ENCODE data around the gene SCP2.

SCP2 gene

DNA sequence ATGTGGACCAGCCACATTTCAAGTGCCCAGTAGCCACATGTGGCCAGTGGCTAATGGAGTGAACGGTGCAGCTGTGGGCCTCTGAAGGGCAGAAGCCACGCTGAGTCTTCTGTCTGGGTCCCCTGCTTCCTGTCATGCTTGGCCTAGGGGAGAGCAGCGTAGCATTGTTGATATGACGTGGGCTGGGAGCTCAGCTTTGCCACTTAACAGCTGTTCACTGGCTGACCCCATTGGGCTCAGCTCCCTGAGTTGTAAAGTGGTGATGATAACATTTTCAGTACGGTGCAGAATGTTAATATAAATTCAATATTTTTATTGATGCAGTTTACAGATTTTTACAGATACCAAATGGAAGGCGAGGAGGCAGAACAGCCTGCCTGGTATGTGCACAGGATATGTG lies 139.4 kb downstream of the SCP2 start:
- in situ Hi-C loops (cut with HindIII; ENCODE audit: low sequenced_read_pairs): no loop called here

DNA sequence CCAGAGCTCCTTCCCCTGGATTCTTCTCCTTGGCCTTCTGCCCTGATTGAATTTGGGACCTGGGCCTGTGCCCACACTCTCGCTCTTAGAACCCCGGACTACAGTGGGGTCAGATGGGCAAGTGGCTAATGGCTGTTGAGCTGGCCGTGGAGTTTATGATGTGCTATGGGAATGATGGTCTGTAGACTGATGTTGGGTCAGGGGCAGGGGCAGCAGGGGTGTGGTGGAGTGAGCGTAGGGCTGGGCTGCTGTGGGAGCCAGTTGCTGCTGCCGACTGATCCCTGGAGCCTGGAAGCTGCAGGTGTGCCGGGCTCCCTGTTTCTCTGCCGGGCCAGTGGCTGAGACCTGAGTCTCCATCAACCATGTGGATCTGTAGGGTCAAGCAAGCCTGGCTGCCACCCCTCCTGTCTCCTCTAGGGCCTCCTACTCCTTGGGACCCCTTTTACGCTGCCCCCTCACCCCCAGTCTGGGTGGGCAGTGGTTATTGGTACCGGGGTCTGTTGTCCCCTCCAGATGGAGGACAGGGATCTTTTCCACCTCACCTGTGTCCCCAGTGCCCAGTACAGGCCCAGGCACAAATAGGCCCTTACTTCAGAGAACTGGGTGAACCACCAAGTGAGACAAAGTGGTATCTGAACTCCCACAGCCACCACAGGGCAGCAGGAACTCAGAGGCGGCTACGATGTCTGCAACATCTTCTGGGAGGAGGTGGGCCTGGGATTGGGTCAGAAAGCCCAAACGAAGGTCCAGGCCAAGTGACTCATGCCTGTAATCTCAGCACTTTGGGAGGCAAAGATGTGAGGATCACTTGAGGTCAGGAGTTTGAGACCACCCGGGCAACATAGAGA lies 140.0 kb downstream of the SCP2 start:
- in situ Hi-C loops (cut with HindIII; ENCODE audit: low sequenced_read_pairs): no loop called here

DNA sequence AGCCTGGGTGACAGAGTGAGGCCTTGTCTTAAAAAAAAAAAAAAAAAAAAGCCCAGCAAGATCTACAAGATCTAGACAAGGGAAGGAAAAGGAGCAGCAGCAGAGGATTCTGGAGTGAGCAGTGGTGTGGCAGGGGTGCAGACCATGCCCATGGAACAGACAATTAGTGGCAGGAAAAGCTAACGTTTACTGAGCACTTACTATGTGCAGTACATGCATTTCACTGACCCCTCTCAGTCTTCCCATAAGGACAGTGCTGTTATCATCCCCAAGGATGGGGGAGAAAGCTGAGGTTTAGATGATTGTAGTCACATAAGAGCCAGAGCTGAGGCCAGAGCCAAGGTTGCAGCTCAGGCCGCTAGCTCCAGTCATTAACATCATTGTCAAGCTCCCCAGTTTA lies 140.8 kb downstream of the SCP2 start:
- in situ Hi-C loops (cut with HindIII; ENCODE audit: low sequenced_read_pairs): no loop called here

DNA sequence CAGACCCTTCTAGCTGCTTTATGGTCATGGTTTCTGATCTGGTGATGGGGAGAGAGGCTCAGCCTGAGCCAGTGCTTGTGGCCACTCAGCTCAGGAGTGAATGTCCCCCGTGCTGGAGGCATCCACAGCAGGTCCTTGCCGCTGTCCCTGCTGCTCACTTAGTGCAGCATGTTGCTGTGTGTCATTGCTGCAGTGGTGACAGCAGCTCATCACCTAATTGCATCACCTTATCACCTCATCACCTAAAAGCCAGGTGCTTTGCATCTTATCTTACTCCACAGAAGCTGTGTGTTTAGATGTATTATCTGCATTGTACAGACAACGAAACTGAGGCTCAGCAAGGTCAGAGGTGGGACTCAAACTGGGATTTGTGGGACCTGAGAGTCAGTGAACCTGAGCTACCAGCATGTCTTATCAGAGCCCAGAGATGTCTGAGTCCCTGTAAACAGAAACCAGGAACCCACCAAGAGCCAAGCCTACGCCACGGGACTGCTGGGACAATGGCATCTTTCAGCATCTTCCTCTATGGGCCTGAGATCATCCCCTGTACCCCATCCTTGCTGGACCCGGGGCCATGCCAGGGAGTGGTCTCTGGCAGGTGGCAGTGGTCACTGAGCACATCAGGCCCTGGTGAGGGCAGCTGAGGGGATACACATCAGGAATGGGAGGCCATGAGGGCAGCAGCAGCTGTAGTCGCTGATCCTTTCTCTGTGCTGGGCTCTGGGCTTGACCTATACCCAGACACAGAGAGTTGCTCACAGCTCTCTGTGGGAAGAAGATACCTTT lies 141.4 kb downstream of the SCP2 start:
- in situ Hi-C loops (cut with HindIII; ENCODE audit: low sequenced_read_pairs): no loop called here

DNA sequence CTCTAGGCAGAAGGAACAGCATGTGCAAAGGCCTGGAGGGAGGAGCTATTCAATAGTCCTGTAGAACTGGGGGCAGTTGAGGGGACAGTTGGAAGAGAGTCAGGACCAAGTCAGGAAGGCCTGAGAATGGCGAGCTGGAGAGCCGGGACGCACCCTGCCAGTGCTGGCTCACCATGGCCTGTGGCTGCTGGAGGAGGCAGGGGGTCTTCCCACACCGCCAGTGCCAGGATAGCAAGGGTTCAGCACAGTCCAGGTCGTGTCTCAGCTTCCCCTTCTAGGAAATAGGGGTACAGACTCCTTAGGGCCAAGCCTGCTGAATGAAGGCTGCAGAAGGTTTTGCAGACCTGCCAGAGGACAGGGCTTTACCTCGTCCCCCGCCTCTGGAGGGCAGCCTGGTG lies 142.2 kb downstream of the SCP2 start:
- in situ Hi-C loops (cut with HindIII; ENCODE audit: low sequenced_read_pairs): no loop called here

DNA sequence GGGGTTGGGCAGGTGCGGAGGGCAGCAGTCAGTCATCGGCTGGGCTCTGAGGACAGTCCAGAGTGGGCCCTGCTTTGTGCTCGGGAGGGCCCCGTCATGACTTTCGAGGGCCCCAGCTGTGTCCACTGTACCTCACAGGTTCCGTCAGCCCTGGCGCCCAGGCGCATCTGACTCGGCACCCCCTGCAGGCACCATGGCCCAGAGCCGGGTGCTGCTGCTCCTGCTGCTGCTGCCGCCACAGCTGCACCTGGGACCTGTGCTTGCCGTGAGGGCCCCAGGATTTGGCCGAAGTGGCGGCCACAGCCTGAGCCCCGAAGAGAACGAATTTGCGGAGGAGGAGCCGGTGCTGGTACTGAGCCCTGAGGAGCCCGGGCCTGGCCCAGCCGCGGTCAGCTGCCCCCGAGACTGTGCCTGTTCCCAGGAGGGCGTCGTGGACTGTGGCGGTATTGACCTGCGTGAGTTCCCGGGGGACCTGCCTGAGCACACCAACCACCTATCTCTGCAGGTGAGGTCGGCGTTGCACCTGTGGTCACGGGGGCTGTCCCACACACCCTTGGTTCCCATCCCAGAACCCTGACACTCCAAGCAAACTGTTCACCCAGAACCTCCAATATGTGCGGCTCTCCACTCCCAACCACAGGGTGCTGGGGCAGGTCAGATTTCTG lies 142.7 kb downstream of the SCP2 start:
- in situ Hi-C loops (cut with HindIII; ENCODE audit: low sequenced_read_pairs): no loop called here

DNA sequence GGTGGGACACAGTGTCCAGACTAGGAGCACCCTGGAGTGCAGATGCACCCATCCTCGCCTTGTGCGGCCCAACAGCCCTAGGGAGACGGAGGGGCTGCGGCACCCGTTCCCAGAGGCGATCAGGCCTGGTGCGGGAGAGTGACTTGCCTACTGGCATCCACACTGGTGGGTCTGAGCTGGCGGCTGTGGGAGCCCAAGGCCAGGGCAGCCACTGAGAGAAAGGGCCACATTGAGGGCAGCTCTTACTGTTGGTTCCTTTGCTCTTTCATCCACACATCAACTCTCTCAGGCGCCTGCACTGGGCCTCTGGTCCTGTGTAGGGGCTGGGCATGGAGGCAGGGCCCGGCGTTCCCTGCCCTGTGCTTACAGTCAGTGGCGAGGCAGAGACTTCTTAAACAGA lies 143.5 kb downstream of the SCP2 start:
- in situ Hi-C loops (cut with HindIII; ENCODE audit: low sequenced_read_pairs): no loop called here

DNA sequence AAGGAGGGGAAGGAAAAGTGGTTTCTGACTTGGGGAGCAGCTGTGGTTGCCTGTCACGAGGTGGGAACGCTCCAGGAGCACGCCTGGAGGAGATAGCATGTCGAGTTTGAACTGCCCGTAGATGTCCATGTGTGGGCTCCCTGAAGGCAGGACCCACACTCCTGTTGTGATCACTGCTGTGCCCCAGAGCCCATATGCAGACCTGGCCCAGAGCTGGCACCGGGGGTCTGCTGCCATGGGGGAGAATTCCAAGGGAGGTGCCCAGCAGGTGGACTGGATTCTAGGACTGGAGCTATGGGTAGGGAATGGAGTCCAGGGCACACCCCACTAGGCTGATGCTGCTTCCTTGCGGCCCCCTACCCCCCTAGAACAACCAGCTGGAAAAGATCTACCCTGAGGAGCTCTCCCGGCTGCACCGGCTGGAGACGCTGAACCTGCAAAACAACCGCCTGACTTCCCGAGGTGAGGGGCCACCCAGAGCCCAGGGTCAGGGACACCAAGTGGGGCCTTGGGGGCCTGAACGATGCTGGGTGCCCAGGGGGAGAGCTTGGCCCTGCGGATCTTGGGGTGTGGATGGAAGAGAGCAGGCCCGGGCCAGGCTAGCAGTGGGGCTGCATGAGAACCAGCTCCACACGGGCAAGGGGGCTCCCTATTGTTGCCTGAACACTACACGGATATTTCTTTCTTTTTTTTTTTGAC lies 144.2 kb downstream of the SCP2 start:
- in situ Hi-C loops (cut with HindIII; ENCODE audit: low sequenced_read_pairs): no loop called here

DNA sequence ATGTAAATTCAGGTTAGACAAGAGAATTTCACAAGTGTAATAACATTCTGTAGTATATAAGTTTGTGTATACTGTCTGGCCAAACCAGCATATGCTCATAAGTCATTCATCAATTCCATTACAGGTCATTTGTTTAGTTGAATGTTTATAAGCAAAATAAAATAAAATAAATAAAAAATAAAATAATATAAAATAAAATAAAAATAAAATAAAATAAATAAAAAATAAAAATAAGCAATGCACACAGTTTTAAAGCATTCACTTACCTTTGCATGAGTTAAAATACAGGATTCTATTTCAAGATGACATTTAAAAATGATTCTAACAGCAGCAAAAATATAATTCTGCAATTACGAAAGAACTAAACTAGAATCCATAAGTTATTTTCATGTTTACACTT lies 144.8 kb downstream of the SCP2 start:
- in situ Hi-C loops (cut with HindIII; ENCODE audit: low sequenced_read_pairs): no loop called here

DNA sequence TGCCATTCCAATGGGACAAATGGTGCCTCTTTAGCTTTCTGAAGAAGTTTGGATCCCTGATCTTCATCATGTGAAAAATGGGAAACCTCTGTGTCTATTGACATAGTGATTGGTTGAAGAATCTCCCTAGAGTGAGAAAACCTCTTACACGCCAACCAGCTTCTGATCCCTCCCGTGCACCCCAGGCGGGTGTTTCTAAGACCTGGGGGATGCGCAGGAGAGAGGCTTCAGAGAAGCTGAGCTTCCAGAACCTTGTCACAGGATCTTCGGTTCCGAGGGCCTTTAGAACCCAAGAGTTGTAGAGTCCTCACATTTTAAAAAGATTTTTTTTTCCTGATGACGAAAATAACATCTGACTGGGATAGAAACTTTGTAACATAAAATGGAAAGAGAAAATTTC lies 146.2 kb downstream of the SCP2 start:
- in situ Hi-C loops (cut with HindIII; ENCODE audit: low sequenced_read_pairs): no loop called here

DNA sequence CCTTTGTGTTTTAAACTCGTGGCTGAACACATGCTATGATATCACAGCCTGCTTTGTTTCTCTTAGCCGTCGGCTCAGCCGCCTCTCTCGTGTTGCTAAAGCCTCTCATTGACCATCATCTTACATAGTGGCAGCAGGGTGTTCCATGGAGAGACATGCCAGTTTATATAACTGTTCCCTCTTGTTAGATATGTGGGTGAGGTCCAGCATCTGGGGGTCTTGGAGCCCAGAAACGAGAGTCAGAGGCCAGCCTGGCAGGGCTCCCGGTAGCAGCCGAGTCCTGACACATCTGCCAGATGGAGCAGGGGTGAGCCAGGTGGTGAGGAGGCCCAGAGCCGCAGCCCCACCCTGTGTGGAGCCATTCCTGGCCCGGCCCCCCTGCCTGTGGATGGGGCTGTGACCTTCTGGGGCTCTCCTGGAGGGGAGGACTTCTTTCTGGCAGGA lies 146.8 kb downstream of the SCP2 start:
- in situ Hi-C loops (cut with HindIII; ENCODE audit: low sequenced_read_pairs): no loop called here

DNA sequence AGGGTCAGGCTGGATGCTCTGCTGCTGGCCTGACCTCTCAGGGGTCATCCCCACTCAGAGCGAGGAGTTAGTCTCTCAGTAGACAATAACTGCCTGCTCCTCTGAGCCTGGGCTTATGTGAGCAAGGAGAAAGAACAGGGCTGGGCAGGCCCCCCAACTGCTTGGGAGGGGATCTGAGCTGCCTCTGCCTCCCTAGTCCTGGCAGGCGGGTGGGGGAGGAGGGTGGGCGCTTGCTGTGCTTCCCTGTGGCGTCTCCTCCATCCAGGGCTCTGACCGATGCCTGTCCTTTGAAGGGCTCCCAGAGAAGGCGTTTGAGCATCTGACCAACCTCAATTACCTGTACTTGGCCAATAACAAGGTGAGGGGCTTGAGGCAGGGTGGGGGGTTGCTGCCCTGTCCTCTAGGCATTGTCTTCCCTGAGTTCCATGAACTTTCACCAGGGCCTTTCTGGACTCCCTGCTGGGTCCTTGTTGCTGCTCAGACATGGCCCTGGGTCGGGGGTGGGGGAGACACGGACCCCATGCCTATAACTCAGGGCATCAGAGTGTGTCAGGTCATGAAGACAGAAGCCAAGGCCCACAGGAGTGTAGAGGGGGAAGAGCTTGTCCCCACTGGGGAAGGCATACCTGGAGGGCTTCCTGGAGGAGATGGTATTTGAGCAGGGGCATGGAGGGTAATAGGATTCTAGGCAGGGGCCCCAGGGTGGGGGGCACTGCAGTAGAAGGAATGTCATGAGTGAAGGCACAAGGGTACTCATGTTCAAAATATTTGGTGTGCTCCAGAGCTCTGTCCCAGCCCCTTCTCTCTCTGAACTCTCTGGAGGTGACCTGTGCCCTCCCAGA lies 147.5 kb downstream of the SCP2 start:
- in situ Hi-C loops (cut with HindIII; ENCODE audit: low sequenced_read_pairs): no loop called here

DNA sequence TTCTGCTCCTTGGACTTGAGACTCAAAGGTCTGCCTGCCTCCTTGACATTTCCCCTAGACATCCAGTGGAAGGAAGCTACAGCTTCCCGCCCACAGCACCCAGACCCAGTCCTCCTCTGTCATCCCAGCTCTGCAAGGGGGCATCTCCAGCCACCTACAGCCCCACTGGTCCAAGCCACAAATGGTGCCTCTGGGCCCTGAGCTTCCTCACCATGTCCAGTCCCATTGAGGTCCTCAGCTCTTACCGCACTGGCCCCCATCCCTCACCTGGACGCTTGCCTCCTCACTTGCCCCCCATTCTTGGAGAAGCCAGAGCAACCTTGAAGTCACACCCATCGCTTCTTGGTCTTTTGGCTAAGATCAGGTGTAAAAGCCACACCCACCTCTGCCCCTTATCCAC lies 148.1 kb downstream of the SCP2 start:
- in situ Hi-C loops (cut with HindIII; ENCODE audit: low sequenced_read_pairs): no loop called here

DNA sequence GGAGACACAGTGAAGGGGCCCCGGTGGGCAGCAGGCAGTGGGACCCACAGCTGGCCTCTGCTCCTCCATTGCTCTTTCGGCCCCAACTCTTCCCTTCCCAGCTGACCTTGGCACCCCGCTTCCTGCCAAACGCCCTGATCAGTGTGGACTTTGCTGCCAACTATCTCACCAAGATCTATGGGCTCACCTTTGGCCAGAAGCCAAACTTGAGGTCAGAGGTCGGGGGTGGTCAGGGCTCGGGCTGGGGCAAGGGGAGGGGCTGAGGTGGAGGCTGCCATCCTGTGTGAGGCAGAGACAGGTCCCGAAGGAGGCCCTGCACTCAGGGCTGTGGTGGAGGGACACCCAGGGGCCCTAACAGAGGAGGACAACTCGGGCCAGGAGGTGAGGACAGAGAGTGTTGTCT lies 148.7 kb downstream of the SCP2 start:
- in situ Hi-C loops (cut with HindIII; ENCODE audit: low sequenced_read_pairs): no loop called here

DNA sequence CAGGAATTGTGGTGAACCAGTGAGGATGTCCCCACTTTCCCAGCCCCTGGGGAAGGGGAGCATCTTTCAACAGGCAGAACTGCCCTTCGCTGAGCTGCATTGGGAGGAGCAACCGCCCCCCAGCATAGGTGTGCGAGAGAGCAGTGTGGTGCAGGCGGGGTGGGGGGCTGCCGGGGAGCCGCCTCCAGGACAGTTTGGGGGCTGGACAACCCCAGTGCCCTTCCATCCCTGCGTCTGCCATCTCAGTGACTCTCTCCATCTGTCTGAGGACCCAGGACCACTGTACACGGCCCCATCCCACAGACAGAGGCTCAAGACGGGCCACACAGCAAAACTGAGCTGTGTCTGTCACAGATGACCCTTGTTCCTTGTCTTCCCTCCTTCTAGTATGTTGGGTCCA lies 149.1 kb downstream of the SCP2 start:
- in situ Hi-C loops (cut with HindIII; ENCODE audit: low sequenced_read_pairs): no loop called here

DNA sequence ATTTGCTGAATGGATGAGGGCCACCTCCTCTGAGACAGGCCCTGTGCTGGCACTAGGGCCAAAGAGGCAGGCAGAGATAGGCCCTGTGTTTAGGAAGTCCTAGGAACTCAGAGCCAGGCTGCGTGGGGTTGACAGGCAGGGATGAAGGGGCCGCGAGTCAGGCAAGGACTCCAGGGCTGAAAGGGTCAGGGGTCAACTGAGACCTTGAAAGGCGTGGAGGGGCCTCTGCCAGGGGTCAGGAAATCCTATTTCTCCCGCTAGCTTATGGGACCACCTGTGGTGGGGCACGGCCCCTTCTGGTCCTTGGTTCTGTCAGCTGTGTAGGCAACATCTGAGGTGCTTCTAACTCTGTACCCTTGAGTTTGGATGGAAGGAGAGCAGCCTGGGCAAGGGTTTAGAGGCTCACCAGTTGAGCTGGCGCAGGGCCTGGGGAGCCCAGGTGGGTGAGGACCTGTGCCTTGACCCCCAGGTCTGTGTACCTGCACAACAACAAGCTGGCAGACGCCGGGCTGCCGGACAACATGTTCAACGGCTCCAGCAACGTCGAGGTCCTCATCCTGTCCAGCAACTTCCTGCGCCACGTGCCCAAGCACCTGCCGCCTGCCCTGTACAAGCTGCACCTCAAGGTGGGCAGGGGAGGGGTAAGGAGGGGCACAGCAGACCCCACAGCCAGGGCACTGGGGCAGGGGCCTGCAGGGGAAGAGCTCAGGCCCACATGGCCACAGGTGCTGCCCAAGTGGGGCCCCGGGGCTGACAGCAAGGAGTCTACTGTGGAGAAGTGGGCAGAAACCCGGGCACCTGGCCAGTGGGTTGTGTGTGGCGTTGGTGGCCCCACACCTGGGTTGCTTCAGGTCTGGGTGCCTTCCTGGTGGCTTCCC lies 149.9 kb downstream of the SCP2 start:
- in situ Hi-C loops (cut with HindIII; ENCODE audit: low sequenced_read_pairs): no loop called here

DNA sequence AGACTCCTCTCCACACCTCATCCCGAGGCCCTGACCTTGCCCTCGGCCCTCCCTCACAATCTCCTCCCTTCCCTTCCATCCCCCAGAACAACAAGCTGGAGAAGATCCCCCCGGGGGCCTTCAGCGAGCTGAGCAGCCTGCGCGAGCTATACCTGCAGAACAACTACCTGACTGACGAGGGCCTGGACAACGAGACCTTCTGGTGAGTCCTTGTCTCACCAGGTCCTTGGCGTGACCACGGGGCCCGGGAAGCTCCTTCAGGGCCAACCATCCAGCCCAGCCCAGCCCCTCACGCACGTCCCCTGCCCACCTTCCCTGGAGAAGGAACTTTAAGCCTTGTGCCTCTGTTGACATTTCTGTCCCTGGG lies 150.5 kb downstream of the SCP2 start:
- in situ Hi-C loops (cut with HindIII; ENCODE audit: low sequenced_read_pairs): no loop called here

DNA sequence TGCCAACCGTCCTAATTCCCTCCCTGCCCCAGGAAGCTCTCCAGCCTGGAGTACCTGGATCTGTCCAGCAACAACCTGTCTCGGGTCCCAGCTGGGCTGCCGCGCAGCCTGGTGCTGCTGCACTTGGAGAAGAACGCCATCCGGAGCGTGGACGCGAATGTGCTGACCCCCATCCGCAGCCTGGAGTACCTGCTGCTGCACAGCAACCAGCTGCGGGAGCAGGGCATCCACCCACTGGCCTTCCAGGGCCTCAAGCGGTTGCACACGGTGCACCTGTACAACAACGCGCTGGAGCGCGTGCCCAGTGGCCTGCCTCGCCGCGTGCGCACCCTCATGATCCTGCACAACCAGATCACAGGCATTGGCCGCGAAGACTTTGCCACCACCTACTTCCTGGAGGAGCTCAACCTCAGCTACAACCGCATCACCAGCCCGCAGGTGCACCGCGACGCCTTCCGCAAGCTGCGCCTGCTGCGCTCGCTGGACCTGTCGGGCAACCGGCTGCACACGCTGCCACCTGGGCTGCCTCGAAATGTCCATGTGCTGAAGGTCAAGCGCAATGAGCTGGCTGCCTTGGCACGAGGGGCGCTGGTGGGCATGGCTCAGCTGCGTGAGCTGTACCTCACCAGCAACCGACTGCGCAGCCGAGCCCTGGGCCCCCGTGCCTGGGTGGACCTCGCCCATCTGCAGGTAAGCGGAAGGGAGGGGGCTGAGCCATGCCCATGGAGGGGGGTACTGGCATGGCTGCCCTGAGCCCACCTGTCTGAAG lies 151.4 kb downstream of the SCP2 start:
- in situ Hi-C loops (cut with HindIII; ENCODE audit: low sequenced_read_pairs): no loop called here

DNA sequence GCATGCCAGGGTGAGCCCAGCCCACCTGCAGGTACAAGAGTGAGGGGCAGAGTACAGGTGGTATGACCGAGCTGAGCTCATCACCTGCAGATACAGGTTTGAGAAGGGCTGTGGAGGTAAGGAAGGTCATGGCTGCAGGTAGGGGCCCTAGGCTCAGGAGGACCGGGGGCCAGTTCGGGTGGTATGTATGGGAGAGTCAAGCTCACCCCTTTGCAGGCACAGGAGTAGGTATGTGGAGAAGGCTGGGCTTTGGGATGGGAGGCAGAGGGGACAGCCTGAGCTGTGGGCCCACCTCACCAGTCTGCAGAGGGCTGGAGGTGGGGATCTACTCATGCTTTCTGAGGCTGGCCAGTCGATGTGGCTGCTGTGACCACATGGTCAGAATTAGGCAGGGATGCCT lies 152.2 kb downstream of the SCP2 start:
- in situ Hi-C loops (cut with HindIII; ENCODE audit: low sequenced_read_pairs): no loop called here
